GM23338 (cell line): ENCODE data around the gene PCDH1. TPM values are rescaled to one million over a fixed set of nuclear protein-coding genes. Genes with fewer than 3 reads are reported as not detected.

Experiments
- ATAC-seq: fragments of 200-7000 bp; cut with Tn5 transposase; 3 replicates; pipeline ENCODE4 v1.9.1; 2020
- DNase-seq: peaks from one replicate; pipeline ENCODE4 v3.0.0-alpha.2; 2015; ENCODE audit warnings: low spot score
- H2AFZ ChIP-seq: fragments of 200-600 bp; sonication (generic); 2 replicates; pipeline ENCODE4 v1.8.0; 2016; ENCODE audit warnings: antibody characterized with exemption, mild to moderate bottlenecking, moderate library complexity
- H3F3A ChIP-seq: fragments of 200-600 bp; sonication (generic); replicated peaks from 2 replicates; pipeline ENCODE4 v1.8.0; 2017; ENCODE audit warnings: antibody characterized with exemption, mixed run types, low read depth
- H3K27ac ChIP-seq: fragments of 200-600 bp; sonication (generic); 2 replicates; pipeline ENCODE4 v1.6.1; 2016; ENCODE audit warnings: low read depth
- H3K27me3 ChIP-seq: fragments of 200-600 bp; sonication (generic); 2 replicates; pipeline ENCODE4 v1.8.0; 2016; ENCODE audit warnings: mild to moderate bottlenecking, mixed run types, moderate library complexity; ENCODE audit not compliant: insufficient read depth
- H3K36me3 ChIP-seq: fragments of 200-600 bp; sonication (generic); 2 replicates; pipeline ENCODE4 v1.8.0; 2016; ENCODE audit warnings: mild to moderate bottlenecking; ENCODE audit not compliant: insufficient read depth
- H3K4me1 ChIP-seq: fragments of 200-600 bp; sonication (generic); 2 replicates; pipeline ENCODE4 v1.8.0; 2016; ENCODE audit warnings: mild to moderate bottlenecking, moderate library complexity; ENCODE audit not compliant: insufficient read depth
- H3K4me2 ChIP-seq: fragments of 200-600 bp; sonication (generic); 2 replicates; pipeline ENCODE4 v1.7.1; 2017; ENCODE audit warnings: mixed run types
- H3K4me3 ChIP-seq: fragments of 200-600 bp; sonication (generic); 2 replicates; pipeline ENCODE4 v1.6.1; 2016; ENCODE audit warnings: mixed run types
- H3K79me2 ChIP-seq: fragments of 200-600 bp; sonication (generic); replicated peaks from 2 replicates; pipeline ENCODE4 v1.8.0; 2017; ENCODE audit warnings: mild to moderate bottlenecking; ENCODE audit not compliant: insufficient read depth
- H3K9me2 ChIP-seq: fragments of 200-600 bp; sonication (generic); 2 replicates; pipeline ENCODE4 v1.8.0; 2017; ENCODE audit not compliant: insufficient read depth
- H4K20me1 ChIP-seq: fragments of 200-600 bp; sonication (generic); replicated peaks from 2 replicates; pipeline ENCODE4 v1.8.0; 2017; ENCODE audit warnings: mild to moderate bottlenecking; ENCODE audit not compliant: insufficient read depth
- H3K27ac Mint-ChIP-seq: 2 replicates; pipeline ENCODE4 v1.8.0; 2020; ENCODE audit warnings: inconsistent platforms, mild to moderate bottlenecking, moderate library complexity, mixed read lengths
- H3K27me3 Mint-ChIP-seq: 3 replicates; pipeline ENCODE4 v1.8.0; 2022; ENCODE audit warnings: low read depth, mild to moderate bottlenecking, moderate library complexity, mixed read lengths, inconsistent platforms; ENCODE audit not compliant: insufficient read depth, poor library complexity
- H3K36me3 Mint-ChIP-seq: 3 replicates; pipeline ENCODE4 v1.8.0; 2021; ENCODE audit warnings: low read depth, mild to moderate bottlenecking, inconsistent platforms, moderate library complexity, mixed read lengths
- H3K4me1 Mint-ChIP-seq: 3 replicates; pipeline ENCODE4 v1.8.0; 2020; ENCODE audit warnings: mild to moderate bottlenecking, inconsistent platforms, mixed read lengths
- H3K4me3 Mint-ChIP-seq: 3 replicates; pipeline ENCODE4 v1.8.0; 2021; ENCODE audit warnings: moderate library complexity, mild to moderate bottlenecking, inconsistent platforms, mixed read lengths
- H3K9me3 Mint-ChIP-seq: 3 replicates; pipeline ENCODE4 v1.8.0; 2020; ENCODE audit warnings: moderate library complexity, mild to moderate bottlenecking, inconsistent platforms, mixed read lengths
- CREB1 ChIP-seq: fragments of 250-450 bp; sonication (Bioruptor Pico); IDR thresholded peaks from 2 replicates; pipeline ENCODE4 v1.5.0; 2020; ENCODE audit warnings: low read depth, mild to moderate bottlenecking, moderate library complexity
- EZH2 ChIP-seq: fragments of 200-600 bp; sonication (generic); IDR thresholded peaks from one replicate; pipeline ENCODE4 v1.8.0; 2017; ENCODE audit warnings: antibody characterized with exemption, mild to moderate bottlenecking, low read depth; ENCODE audit not compliant: unreplicated experiment
- EZH2phosphoT487 ChIP-seq: fragments of 200-600 bp; sonication (generic); IDR thresholded peaks from one replicate; pipeline ENCODE4 v1.8.1; 2018; ENCODE audit warnings: antibody characterized with exemption; ENCODE audit not compliant: unreplicated experiment
- JUNB ChIP-seq: IDR thresholded peaks from one replicate; pipeline ENCODE4 v1.6.1; 2016; ENCODE audit warnings: antibody characterized with exemption; ENCODE audit not compliant: unreplicated experiment
- NANOG ChIP-seq: IDR thresholded peaks from 2 replicates; pipeline ENCODE4 v1.6.1; 2016; ENCODE audit warnings: antibody characterized with exemption, borderline replicate concordance
- POLR2AphosphoS5 ChIP-seq: IDR thresholded peaks from 2 replicates; pipeline ENCODE4 v1.6.1; 2016; ENCODE audit warnings: antibody characterized with exemption, low read depth
- STAT1 ChIP-seq: IDR thresholded peaks from one replicate; pipeline ENCODE4 v1.6.1; 2016; ENCODE audit warnings: antibody characterized with exemption; ENCODE audit not compliant: unreplicated experiment
- ZNF114 ChIP-seq: fragments of 250-450 bp; sonication (Bioruptor Pico); IDR thresholded peaks from 2 replicates; pipeline ENCODE4 v1.5.0; 2020; ENCODE audit warnings: mild to moderate bottlenecking, moderate library complexity
- ZNF331 ChIP-seq: fragments of 250-450 bp; sonication (Bioruptor Pico); IDR thresholded peaks from 2 replicates; pipeline ENCODE4 v1.5.0; 2020; ENCODE audit warnings: low read depth, mild to moderate bottlenecking, moderate library complexity
- polyA plus RNA-seq: library from polyadenylated mRNA; unstranded; fragments of >200 nt; fragmentation: Nextera tagmentation; extraction: Ambion mirVana; gene quantifications from 2 replicates; pipeline ENCODE4 v1.2.1, GENCODE V29; 2016
- total RNA-seq: library from RNA; depleted of rRNA; stranded (reverse); fragments of >200 nt; shearing (Covaris generic); gene quantifications from 2 replicates; pipeline ENCODE4 v1.2.3, GENCODE V29; 2014
- TF ChIP-seq, protein P1 (sequence below): IDR thresholded peaks from 2 replicates; pipeline ENCODE4 v1.6.1; 2016; ENCODE audit warnings: antibody characterized with exemption
- TF ChIP-seq, protein P2 (sequence below): fragments of 250-450 bp; sonication (Bioruptor Pico); IDR thresholded peaks from 2 replicates; pipeline ENCODE4 v1.5.0; 2020; ENCODE audit warnings: mild to moderate bottlenecking, moderate library complexity
- TF ChIP-seq, protein P3 (sequence below): IDR thresholded peaks from one replicate; pipeline ENCODE4 v1.6.1; 2018; ENCODE audit warnings: antibody characterized with exemption; ENCODE audit not compliant: unreplicated experiment
- TF ChIP-seq, protein P4 (sequence below), 2 experiments: fragments of 200-600 bp in 1 of 2; sonication (generic) in 1 of 2; conservative IDR thresholded peaks; 2 replicates each; pipeline versions ENCODE4 v1.5.1 to v1.6.1; 2016 to 2017; ENCODE audit warnings: antibody characterized with exemption in 2 of 2, low read depth in 2 of 2, mild to moderate bottlenecking in 2 of 2, moderate library complexity in 1 of 2

PCDH1 gene
- total and polyA plus RNA-seq, 2 experiments from 2014 or later, result 26.2 to 183 TPM

DNA sequence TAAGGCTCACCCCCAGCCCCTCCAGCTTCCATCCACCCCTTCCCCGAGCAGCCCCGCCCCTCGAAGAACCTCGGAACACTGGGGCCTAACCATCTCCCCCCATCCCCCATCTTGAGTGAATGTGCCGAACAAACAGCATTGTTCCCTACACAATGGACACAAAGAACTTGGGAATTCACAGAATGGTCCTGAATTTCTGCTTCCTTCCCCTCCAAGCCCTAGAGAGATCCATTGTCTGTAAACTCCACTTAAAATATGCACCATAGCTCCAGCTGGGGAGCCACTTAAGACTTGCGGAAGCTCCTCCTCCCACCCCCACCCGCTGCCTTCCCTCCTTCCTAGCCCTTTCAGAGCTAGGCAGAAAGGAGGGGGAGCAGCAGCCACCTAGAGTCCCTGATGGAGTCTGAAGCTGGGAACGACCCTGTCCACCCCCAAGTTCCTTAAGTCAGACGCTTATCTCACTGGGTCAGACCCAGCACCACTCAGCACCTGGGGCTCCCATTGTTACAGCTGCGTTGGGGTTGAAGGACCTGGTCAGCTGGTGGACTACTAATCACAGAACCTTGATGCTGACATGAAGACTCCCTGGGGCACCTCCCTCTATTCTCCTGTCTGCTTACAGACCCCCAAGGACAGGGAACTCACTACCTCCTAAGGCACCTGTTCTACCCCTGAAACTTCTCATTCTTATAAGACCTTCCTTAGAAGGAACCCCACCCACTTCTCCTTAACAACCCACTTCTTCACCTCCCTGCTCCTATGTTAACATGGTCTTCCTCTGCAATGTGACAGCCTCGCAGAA is 61.4 kb downstream of the PCDH1 start:
- H2AFZ ChIP-seq, result no peak overlapping the region
- Mint-ChIP-seq H3K4me1 (peaks cover 69% of the 10 kb centered on the region), H3K27ac (peak overlapping the region; percentile 95), H3K9me3 (peaks cover 6% of the 10 kb centered on the region; the same call in 1 of the 3 replicates), H3K27me3 (peaks cover 36% of the 10 kb centered on the region), H3K36me3 (0 out of 3 replicates have a peak, but pooled peaks cover 3% of the 10 kb centered on the region), H3K4me3 (peak overlapping the region; percentile 15; the same call in 1 of the 3 replicates)
- no peaks in the 10 kb centered on the region for H3K27me3 ChIP-seq
- peak overlapping the region; percentile 26 for H3K4me2 ChIP-seq
- no peaks in the 10 kb centered on the region for H3K79me2 ChIP-seq
- H3K4me1 ChIP-seq, result peaks cover 58% of the 10 kb centered on the region
- H3K9me2 ChIP-seq, result no peaks in the 10 kb centered on the region
- 0 out of 2 replicates have a peak overlapping the region, but pooled peaks have one; percentile 6 for H3K4me3 ChIP-seq
- H3K36me3 ChIP-seq, result no peaks in the 10 kb centered on the region
- no peaks in the 10 kb centered on the region for H4K20me1 ChIP-seq
- peak; percentile 68 for ATAC-seq
- peak overlapping the region; percentile 95 for H3K27ac ChIP-seq
- H3F3A ChIP-seq, result peaks cover 31% of the 10 kb centered on the region
- no peak for TF ChIP-seq STAT1
- TF ChIP-seq, protein P1, sequence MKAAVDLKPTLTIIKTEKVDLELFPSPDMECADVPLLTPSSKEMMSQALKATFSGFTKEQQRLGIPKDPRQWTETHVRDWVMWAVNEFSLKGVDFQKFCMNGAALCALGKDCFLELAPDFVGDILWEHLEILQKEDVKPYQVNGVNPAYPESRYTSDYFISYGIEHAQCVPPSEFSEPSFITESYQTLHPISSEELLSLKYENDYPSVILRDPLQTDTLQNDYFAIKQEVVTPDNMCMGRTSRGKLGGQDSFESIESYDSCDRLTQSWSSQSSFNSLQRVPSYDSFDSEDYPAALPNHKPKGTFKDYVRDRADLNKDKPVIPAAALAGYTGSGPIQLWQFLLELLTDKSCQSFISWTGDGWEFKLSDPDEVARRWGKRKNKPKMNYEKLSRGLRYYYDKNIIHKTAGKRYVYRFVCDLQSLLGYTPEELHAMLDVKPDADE, result peak; percentile 83
- TF ChIP-seq, protein P2, sequence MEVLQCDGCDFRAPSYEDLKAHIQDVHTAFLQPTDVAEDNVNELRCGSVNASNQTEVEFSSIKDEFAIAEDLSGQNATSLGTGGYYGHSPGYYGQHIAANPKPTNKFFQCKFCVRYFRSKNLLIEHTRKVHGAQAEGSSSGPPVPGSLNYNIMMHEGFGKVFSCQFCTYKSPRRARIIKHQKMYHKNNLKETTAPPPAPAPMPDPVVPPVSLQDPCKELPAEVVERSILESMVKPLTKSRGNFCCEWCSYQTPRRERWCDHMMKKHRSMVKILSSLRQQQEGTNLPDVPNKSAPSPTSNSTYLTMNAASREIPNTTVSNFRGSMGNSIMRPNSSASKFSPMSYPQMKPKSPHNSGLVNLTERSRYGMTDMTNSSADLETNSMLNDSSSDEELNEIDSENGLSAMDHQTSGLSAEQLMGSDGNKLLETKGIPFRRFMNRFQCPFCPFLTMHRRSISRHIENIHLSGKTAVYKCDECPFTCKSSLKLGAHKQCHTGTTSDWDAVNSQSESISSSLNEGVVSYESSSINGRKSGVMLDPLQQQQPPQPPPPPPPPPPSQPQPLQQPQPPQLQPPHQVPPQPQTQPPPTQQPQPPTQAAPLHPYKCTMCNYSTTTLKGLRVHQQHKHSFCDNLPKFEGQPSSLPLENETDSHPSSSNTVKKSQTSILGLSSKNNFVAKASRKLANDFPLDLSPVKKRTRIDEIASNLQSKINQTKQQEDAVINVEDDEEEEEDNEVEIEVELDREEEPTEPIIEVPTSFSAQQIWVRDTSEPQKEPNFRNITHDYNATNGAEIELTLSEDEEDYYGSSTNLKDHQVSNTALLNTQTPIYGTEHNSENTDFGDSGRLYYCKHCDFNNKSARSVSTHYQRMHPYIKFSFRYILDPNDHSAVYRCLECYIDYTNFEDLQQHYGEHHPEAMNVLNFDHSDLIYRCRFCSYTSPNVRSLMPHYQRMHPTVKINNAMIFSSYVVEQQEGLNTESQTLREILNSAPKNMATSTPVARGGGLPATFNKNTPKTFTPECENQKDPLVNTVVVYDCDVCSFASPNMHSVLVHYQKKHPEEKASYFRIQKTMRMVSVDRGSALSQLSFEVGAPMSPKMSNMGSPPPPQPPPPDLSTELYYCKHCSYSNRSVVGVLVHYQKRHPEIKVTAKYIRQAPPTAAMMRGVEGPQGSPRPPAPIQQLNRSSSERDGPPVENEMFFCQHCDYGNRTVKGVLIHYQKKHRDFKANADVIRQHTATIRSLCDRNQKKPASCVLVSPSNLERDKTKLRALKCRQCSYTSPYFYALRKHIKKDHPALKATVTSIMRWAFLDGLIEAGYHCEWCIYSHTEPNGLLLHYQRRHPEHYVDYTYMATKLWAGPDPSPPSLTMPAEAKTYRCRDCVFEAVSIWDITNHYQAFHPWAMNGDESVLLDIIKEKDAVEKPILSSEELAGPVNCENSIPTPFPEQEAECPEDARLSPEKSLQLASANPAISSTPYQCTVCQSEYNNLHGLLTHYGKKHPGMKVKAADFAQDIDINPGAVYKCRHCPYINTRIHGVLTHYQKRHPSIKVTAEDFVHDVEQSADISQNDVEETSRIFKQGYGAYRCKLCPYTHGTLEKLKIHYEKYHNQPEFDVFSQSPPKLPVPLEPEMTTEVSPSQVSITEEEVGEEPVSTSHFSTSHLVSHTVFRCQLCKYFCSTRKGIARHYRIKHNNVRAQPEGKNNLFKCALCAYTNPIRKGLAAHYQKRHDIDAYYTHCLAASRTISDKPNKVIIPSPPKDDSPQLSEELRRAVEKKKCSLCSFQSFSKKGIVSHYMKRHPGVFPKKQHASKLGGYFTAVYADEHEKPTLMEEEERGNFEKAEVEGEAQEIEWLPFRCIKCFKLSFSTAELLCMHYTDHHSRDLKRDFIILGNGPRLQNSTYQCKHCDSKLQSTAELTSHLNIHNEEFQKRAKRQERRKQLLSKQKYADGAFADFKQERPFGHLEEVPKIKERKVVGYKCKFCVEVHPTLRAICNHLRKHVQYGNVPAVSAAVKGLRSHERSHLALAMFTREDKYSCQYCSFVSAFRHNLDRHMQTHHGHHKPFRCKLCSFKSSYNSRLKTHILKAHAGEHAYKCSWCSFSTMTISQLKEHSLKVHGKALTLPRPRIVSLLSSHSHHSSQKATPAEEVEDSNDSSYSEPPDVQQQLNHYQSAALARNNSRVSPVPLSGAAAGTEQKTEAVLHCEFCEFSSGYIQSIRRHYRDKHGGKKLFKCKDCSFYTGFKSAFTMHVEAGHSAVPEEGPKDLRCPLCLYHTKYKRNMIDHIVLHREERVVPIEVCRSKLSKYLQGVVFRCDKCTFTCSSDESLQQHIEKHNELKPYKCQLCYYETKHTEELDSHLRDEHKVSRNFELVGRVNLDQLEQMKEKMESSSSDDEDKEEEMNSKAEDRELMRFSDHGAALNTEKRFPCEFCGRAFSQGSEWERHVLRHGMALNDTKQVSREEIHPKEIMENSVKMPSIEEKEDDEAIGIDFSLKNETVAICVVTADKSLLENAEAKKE (CRISPR knock-in tag), result 0 out of 2 replicates have a peak, but pooled peaks have one; percentile 39
- peak; percentile 64 for TF ChIP-seq POLR2AphosphoS5
- no peak for TF ChIP-seq CREB1 (CRISPR knock-in tag)
- TF ChIP-seq NANOG, result peak; percentile 97
- TF ChIP-seq, protein P3, sequence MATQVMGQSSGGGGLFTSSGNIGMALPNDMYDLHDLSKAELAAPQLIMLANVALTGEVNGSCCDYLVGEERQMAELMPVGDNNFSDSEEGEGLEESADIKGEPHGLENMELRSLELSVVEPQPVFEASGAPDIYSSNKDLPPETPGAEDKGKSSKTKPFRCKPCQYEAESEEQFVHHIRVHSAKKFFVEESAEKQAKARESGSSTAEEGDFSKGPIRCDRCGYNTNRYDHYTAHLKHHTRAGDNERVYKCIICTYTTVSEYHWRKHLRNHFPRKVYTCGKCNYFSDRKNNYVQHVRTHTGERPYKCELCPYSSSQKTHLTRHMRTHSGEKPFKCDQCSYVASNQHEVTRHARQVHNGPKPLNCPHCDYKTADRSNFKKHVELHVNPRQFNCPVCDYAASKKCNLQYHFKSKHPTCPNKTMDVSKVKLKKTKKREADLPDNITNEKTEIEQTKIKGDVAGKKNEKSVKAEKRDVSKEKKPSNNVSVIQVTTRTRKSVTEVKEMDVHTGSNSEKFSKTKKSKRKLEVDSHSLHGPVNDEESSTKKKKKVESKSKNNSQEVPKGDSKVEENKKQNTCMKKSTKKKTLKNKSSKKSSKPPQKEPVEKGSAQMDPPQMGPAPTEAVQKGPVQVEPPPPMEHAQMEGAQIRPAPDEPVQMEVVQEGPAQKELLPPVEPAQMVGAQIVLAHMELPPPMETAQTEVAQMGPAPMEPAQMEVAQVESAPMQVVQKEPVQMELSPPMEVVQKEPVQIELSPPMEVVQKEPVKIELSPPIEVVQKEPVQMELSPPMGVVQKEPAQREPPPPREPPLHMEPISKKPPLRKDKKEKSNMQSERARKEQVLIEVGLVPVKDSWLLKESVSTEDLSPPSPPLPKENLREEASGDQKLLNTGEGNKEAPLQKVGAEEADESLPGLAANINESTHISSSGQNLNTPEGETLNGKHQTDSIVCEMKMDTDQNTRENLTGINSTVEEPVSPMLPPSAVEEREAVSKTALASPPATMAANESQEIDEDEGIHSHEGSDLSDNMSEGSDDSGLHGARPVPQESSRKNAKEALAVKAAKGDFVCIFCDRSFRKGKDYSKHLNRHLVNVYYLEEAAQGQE, result no peak
- TF ChIP-seq EZH2phosphoT487, result no peak
- no peak for TF ChIP-seq ZNF331 (CRISPR knock-in tag)
- TF ChIP-seq JUNB, result no peak
- TF ChIP-seq, protein P4, sequence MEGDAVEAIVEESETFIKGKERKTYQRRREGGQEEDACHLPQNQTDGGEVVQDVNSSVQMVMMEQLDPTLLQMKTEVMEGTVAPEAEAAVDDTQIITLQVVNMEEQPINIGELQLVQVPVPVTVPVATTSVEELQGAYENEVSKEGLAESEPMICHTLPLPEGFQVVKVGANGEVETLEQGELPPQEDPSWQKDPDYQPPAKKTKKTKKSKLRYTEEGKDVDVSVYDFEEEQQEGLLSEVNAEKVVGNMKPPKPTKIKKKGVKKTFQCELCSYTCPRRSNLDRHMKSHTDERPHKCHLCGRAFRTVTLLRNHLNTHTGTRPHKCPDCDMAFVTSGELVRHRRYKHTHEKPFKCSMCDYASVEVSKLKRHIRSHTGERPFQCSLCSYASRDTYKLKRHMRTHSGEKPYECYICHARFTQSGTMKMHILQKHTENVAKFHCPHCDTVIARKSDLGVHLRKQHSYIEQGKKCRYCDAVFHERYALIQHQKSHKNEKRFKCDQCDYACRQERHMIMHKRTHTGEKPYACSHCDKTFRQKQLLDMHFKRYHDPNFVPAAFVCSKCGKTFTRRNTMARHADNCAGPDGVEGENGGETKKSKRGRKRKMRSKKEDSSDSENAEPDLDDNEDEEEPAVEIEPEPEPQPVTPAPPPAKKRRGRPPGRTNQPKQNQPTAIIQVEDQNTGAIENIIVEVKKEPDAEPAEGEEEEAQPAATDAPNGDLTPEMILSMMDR (conservative IDR thresholded peaks at IDR 0.05; ENCODE audit: low read depth in 2 of 2), result no peak
- TF ChIP-seq ZNF114, result no peak
- no peak for TF ChIP-seq EZH2
- DNase-seq, result peak; percentile 99
